ENCODE results near the gene CRYL1. TPM values are rescaled to one million over a fixed set of nuclear protein-coding genes. Genes with fewer than 3 reads are reported as not detected.

CRYL1 gene
- total RNA-seq, 1 donor from 2014 or later, result 29.4 TPM

DNA sequence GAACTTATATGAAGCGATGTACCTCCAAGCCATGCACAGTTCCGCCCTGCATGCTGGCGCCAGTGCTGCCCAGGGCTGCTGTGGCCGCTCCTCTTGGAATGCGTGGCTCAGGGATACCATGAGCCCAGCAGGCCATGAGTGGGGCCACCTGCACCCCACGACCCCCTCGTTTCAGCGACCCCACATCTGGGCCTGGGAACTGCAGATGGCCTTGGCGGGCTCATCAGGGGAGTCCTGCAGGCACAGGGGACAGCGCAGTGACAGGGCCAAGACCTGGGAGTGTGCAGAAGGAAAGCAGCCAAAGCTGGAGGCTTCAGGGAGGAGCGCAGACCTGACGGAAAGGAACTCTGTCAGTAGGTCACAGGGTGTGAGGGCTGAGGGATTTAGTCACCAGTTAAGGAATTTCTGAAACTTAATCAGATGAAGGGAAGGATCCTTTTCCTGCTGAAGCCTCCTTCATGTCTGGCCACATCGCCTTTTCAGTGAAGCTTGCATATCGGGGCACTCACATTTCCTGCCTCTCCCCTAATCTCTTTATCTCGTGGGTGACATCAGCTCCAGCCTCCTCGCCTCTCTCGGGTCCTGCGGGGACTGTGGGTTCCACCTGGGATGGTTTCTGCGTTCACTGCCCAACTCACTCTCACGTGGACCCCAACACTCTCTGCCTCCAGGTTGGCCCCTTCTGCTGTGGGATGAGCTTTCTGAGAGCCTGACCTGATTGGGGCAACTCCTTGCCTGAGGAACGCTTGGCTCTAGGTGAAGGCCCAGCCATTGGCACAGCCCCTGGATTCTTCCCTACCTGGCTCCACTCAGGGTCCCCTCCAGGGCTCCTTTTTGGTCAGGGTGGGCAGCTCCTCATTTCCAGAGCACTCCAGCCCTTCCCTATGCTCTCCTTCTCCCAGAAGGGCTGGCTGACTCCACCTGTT is 123.5 kb downstream of the CRYL1 start:
- Mint-ChIP-seq H3K4me3 (no peak overlapping the region), H3K27ac (peak overlapping the region; percentile 61)
- DNase-seq (ENCODE audit: low spot score in 2 of 2, unreplicated experiment in 2 of 2), result no peak

DNA sequence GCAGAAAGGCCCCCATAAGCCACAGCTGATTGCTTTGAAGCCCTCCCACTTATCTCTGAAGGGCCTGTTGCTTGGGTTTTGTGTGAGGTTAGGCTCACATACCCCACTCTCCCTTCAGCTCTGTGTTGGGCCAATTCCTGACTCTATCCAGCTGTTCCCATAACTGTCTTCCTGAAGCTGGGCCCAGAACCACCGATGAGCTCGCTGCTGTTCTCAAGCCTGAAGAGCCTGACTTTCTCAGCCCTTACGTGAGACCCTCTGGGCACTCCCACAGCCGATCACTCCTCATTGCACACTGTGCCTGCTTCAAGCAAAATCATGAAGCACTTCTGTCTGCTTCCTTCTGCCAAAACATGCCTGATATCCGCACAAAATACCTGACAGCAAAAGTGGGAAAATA is 124.1 kb downstream of the CRYL1 start:
- TF ChIP-seq, protein P1, sequence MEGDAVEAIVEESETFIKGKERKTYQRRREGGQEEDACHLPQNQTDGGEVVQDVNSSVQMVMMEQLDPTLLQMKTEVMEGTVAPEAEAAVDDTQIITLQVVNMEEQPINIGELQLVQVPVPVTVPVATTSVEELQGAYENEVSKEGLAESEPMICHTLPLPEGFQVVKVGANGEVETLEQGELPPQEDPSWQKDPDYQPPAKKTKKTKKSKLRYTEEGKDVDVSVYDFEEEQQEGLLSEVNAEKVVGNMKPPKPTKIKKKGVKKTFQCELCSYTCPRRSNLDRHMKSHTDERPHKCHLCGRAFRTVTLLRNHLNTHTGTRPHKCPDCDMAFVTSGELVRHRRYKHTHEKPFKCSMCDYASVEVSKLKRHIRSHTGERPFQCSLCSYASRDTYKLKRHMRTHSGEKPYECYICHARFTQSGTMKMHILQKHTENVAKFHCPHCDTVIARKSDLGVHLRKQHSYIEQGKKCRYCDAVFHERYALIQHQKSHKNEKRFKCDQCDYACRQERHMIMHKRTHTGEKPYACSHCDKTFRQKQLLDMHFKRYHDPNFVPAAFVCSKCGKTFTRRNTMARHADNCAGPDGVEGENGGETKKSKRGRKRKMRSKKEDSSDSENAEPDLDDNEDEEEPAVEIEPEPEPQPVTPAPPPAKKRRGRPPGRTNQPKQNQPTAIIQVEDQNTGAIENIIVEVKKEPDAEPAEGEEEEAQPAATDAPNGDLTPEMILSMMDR (IDR thresholded peaks at IDR 0.05; ENCODE audit: unreplicated experiment), result no peak
- DNase-seq (ENCODE audit: low spot score in 2 of 2, unreplicated experiment in 2 of 2), result no peak
- no peaks in the 10 kb centered on the region for H3K9me3 Mint-ChIP-seq
- H3K36me3 Mint-ChIP-seq, result no peaks in the 10 kb centered on the region
- no peak overlapping the region for H3K4me3 Mint-ChIP-seq
- H3K27me3 Mint-ChIP-seq (ENCODE audit: low read depth), result no peaks in the 10 kb centered on the region
- peaks cover 46% of the 10 kb centered on the region for H3K4me1 Mint-ChIP-seq
- peak overlapping the region; percentile 61 for H3K27ac Mint-ChIP-seq

More for the DNA sequence above, 123.5 kb downstream of the CRYL1 start:
- H3K27me3 Mint-ChIP-seq (ENCODE audit: low read depth), result no peaks in the 10 kb centered on the region
- H3K4me1 Mint-ChIP-seq, result peaks cover 51% of the 10 kb centered on the region
- TF ChIP-seq, protein P1 (IDR thresholded peaks at IDR 0.05; ENCODE audit: unreplicated experiment), result no peak
- no peaks in the 10 kb centered on the region for H3K9me3 Mint-ChIP-seq
- H3K36me3 Mint-ChIP-seq, result no peaks in the 10 kb centered on the region

DNA sequence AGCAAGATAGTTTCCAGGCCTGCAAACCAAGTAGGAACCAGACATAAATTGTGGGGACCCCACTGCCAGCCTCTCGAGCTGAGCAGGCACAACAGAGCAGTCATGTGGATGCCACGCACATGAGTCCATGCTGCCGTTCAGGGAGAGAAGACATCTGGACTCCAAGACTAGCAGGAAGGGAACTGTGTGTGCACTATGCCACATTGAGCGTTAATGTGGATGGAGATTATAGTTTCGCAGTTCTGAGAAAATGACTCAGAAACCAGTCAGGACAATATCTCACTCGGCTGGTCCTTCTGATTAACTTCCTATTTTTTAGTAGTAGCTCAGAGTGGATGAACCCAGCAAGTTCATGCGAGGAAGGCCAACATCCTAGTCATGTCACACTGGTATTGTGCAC is 124.9 kb downstream of the CRYL1 start:
- H3K27me3 Mint-ChIP-seq (ENCODE audit: low read depth), result no peaks in the 10 kb centered on the region
- H3K9me3 Mint-ChIP-seq, result no peaks in the 10 kb centered on the region
- no peak for DNase-seq (ENCODE audit: low spot score in 2 of 2, unreplicated experiment in 2 of 2)
- no peaks in the 10 kb centered on the region for H3K36me3 Mint-ChIP-seq
- no peak overlapping the region for H3K27ac Mint-ChIP-seq
- TF ChIP-seq, protein P1 (IDR thresholded peaks at IDR 0.05; ENCODE audit: unreplicated experiment), result no peak
- H3K4me3 Mint-ChIP-seq, result no peak overlapping the region
- peaks cover 39% of the 10 kb centered on the region for H3K4me1 Mint-ChIP-seq

DNA sequence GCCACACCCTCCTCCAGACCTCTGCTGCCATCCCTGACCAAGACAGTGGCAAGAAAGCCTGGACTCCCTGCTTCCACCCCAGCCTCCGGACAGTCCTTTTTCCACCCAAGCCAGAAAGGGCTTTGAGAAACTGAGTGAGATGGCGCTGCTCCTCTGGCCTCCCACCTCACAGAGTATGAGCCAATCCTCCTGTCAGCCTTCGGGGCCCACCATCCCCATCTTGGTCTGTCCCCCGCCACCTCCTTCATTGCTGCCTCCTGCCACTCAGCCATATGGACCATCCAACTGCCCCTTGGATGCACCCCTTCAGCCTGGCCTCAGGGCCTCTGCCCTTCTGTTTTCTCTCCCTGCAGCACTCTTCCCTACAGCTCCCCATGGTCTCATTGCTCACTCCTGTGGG is 125.7 kb downstream of the CRYL1 start:
- Mint-ChIP-seq H3K36me3 (no peaks in the 10 kb centered on the region), H3K27me3 (ENCODE audit: low read depth) (no peaks in the 10 kb centered on the region), H3K9me3 (no peaks in the 10 kb centered on the region), H3K4me1 (peaks cover 32% of the 10 kb centered on the region), H3K27ac (no peak overlapping the region), H3K4me3 (no peak overlapping the region)
- DNase-seq (ENCODE audit: low spot score in 2 of 2, unreplicated experiment in 2 of 2), result no peak
- TF ChIP-seq, protein P1 (IDR thresholded peaks at IDR 0.05; ENCODE audit: unreplicated experiment), result no peak

DNA sequence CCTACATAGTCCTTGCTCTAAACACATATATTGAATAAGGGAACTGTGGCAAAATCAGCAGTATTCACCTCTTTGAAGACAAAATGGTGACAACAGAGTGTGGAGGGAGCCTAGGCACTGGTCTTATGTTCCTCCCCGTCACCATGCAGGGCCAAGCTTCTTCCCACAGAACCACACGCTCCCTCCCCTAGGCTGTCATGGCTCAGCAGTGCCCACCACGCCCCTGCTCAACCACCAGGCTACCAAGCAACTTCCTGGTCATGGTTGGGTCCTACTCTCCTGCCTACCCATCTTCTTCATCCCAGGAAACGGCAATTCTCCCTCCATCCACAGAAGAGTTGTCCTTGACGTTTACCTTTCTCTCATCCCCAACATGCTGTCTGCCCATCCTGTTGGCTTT is 126.1 kb downstream of the CRYL1 start:
- no peak overlapping the region for H3K27ac Mint-ChIP-seq
- TF ChIP-seq, protein P1 (IDR thresholded peaks at IDR 0.05; ENCODE audit: unreplicated experiment), result no peak
- H3K36me3 Mint-ChIP-seq, result no peaks in the 10 kb centered on the region
- H3K4me1 Mint-ChIP-seq, result peaks cover 27% of the 10 kb centered on the region
- no peaks in the 10 kb centered on the region for H3K27me3 Mint-ChIP-seq (ENCODE audit: low read depth)
- no peak for DNase-seq (ENCODE audit: low spot score in 2 of 2, unreplicated experiment in 2 of 2)
- no peak overlapping the region for H3K4me3 Mint-ChIP-seq
- H3K9me3 Mint-ChIP-seq, result no peaks in the 10 kb centered on the region

Measured in mesothelial cell of epicardium (in vitro differentiated cells).